Adrenal gland (tissue), 12 donors: ENCODE data around the gene TEF. TPM values are rescaled to one million over a fixed set of nuclear protein-coding genes. Genes with fewer than 3 reads are reported as not detected.
"Not testable (repeated sequence)": the region's sequence is repeated elsewhere in the genome, so short reads cannot be mapped to it uniquely, and the experiment has no call there.

ENCODE experiments used
- DNase-seq, 7 donors: peaks; one replicate each; pipeline ENCODE4 v3.0.0-alpha.2; 2019 to 2020
- H3K27ac ChIP-seq, 5 donors: fragments of 200-600 bp; sonication (generic) in 4 of 5; 1 replicate in 3 of 5; 2 replicates in 2 of 5; pipeline versions ENCODE4 v1.5.1 to v1.8.0; 2016 to 2020; ENCODE audit warnings: mild to moderate bottlenecking in 1 of 5
- H3K27me3 ChIP-seq: fragments of 200-600 bp; 2 replicates; pipeline ENCODE4 v1.8.0; 2021
- H3K36me3 ChIP-seq, 2 donors: fragments of 200-600 bp; replicated peaks in 1 of 2; 1 replicate in 1 of 2; 2 replicates in 1 of 2; pipeline versions ENCODE4 v1.5.1 to v1.8.0; 2018 to 2022
- H3K4me1 ChIP-seq, 2 donors: fragments of 200-600 bp; replicated peaks in 1 of 2; 1 replicate in 1 of 2; 2 replicates in 1 of 2; pipeline versions ENCODE4 v1.5.1 to v1.8.0; 2018 to 2021
- H3K4me3 ChIP-seq, 4 donors: fragments of 200-600 bp; sonication (generic) in 3 of 4; one replicate each; pipeline ENCODE4 v1.5.1; 2016 to 2018
- H3K9me3 ChIP-seq, 3 donors: fragments of 200-600 bp; sonication (generic) in 1 of 3; replicated peaks in 1 of 3; 1 replicate in 2 of 3; 2 replicates in 1 of 3; pipeline versions ENCODE4 v1.5.1 to v1.8.0; 2016 to 2021
- CTCF ChIP-seq, 6 experiments: fragments of 450-650 bp in 4 of 6; fragments of 200-600 bp in 2 of 6; sonication (generic) in 1 of 6; IDR thresholded peaks; 1 replicate in 5 of 6; 2 replicates in 1 of 6; pipeline versions ENCODE4 v1.5.1 to v1.8.0; 2016 to 2021; ENCODE audit warnings: antibody characterized with exemption in 6 of 6, mild to moderate bottlenecking in 2 of 6, moderate library complexity in 1 of 6
- POLR2A ChIP-seq, 2 donors: fragments of 450-650 bp; IDR thresholded peaks; one replicate each; pipeline ENCODE4 v1.6.1; 2017; ENCODE audit warnings: antibody characterized with exemption in 2 of 2, mild to moderate bottlenecking in 2 of 2, moderate library complexity in 1 of 2
- WGBS, 4 donors: extraction: QIAGEN DNeasy Blood & Tissue Kit in 2 of 4; methylation state at CpG; one replicate each; pipeline versions ENCODE4 v1.1.5 to v1.1.7; 2013 to 2017; 5-methylcytosine and 5-hydroxymethylcytosine counted together
- intact Hi-C, 2 donors: fragments of 100-400 bp; cut with DNase I; formaldehyde crosslinking; loops; one replicate each; pipeline versions ENCODE4 v1.14.1 to v1.15.0; 2022 to 2023
- polyA plus RNA-seq, 3 donors: library from polyadenylated mRNA; stranded (reverse); fragments of 200-250 nt in 2 of 3; fragments of 350-450 nt in 1 of 3; fragmentation: Illumina TruSeq in 1 of 3; extraction: RNeasy Lipid Tissue Mini Kit (QIAGEN cat#74804) in 1 of 3; gene quantifications; one replicate each; pipeline ENCODE4 v1.2.3, GENCODE V29; 2013 to 2014
- total RNA-seq, 9 donors: library from RNA; depleted of rRNA in 4 of 9; stranded (reverse); fragments of >200 nt in 4 of 9; fragments of 120-200 nt in 1 of 9; fragmentation: NEBNext Ultra II Directional in 1 of 9; extraction: Animal tissue kit (Norgen Biotek cat#: 25700) in 1 of 9; gene quantifications; one replicate each; pipeline versions ENCODE4 v1.1.0 to v1.2.4, GENCODE V29; 2013 to 2023
- donor health status: healthy with polysubstance abuse.
- donor health status: Bipolar disorder and iron deficiency.
- donor health status: DM: yes; HTN: yes; CAD: no.
- donor health status: DM: no; HTN: no; CAD: no.
- donor health status: DM: no; HTN: no; CAD: no.
- donor health status: DM: yes; HTN: yes; CAD: no.

TEF gene
- total and polyA plus RNA-seq, 12 donors = 7.2 to 33.9 (median 20.3) TPM

GRCh38 chr22:41429951-41430332 is 48.2 kb downstream of the TEF start:
- no peak for DNase-seq
- H3K4me3 ChIP-seq = no peak overlapping the region
- peaks cover 0 to 21% of the 10 kb centered on the region in 2 donors for H3K36me3 ChIP-seq
- peaks cover 0 to 3% of the 10 kb centered on the region in 2 donors for H3K4me1 ChIP-seq
- H3K27me3 ChIP-seq = no peaks in the 10 kb centered on the region
- TF ChIP-seq POLR2A (IDR thresholded peaks at IDR 0.05) = no peak
- TF ChIP-seq CTCF (IDR thresholded peaks at IDR 0.05) = no peak
- no peak overlapping the region for H3K27ac ChIP-seq
- WGBS, 4 donors = 93 to 100% (median 96%) methylated on average over 8 of the region's 8 CpGs
- no peaks in the 10 kb centered on the region for H3K9me3 ChIP-seq
- intact Hi-C loops = no loop called here

DNA sequence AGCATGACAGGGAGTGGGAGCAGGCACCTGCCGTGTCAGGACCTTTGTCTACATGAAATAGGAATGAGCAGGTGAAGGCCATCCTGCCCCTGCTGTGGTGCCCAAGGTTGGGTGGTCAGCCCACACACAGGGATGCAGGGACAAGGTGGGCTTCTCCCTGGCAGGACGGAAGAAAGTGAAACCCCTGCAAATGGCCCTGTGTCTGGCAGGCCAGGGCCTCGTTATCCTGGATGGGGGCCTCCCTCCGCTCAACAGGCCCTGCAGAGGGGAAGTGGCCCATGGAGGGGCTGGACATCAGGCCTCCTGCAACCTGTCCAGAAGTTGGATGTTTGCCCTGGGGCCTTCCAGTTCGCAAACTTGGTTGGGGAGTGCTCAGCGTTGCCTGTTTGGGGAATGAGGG is 49.9 kb downstream of the TEF start:
- no peak overlapping the region for H3K27ac ChIP-seq

DNA sequence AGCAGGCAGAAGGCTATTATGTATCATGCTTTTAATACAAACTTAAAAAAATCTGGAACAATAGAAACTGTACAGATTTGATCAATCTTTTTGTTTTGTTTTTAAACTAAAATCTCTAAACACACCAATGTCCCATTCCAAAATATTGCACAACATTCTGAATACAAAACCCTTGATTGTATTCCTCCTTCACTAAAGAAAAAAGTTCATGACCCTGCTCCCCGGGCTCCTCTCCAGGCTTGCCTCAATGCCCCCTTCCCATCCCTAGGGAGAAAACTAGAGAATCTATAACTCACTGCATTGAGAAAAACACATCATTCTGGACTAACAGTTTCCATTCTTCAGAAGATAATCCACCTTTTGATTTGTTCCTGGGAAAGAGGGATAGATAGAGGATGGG is 51.7 kb downstream of the TEF start:
- Histone ChIP-seq H3K4me1 (peaks cover 0 to 30% of the 10 kb centered on the region in 2 donors), H3K27ac (peak overlapping the region in 1 of 5 donors; percentile 29), H3K36me3 (peaks cover 0 to 47% of the 10 kb centered on the region in 2 donors)
- WGBS, 4 donors = 39 to 78% (median 69%) methylated on average over 1 of the region's 1 CpG
- DNase-seq, intact Hi-C loops, H3K4me3 ChIP-seq, H3K27me3 ChIP-seq, H3K9me3 ChIP-seq: not testable (repeated sequence)

More for the DNA sequence above, 49.9 kb downstream of the TEF start:
- Histone ChIP-seq H3K27me3 (no peaks in the 10 kb centered on the region), H3K4me3 (no peak overlapping the region), H3K36me3 (peaks cover 0 to 35% of the 10 kb centered on the region in 2 donors), H3K4me1 (peaks cover 0 to 18% of the 10 kb centered on the region in 2 donors), H3K9me3 (no peaks in the 10 kb centered on the region)
- intact Hi-C loops = no loop called here
- 81 to 86% (median 85%) methylated on average over 1 to 6 of the region's 6 CpGs for WGBS, 4 donors
- no peak for DNase-seq
- no peak for TF ChIP-seq CTCF (IDR thresholded peaks at IDR 0.05)
- no peak for TF ChIP-seq POLR2A (IDR thresholded peaks at IDR 0.05)

GRCh38 chr22:41434361-41435003 is 52.7 kb downstream of the TEF start:
- peaks cover 9 to 40% of the 10 kb centered on the region in 2 donors for H3K4me1 ChIP-seq
- peaks cover 0 to 47% of the 10 kb centered on the region in 2 donors for H3K36me3 ChIP-seq
- intact Hi-C loops = not testable (repeated sequence)

DNA sequence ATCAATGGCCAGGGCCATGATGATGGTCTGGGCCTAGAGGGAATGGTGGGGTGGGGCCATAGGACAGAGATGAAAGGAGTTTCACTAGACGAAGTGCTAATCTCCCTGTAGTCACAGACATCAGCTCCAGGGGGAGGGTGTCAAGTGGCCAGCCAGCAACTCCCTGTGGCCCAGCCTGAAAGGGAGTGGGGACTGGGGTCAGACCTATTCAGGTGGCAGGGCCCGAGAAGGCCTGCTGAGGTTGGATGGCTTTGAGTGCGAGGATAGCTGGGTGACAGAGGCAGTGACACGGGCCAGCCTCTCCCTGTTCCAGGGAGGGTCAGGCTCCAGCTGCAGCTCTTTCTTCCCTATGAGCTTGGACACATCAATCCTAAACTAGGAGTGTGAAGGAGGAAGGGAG is 53.8 kb downstream of the TEF start:
- 49 to 68% (median 62%) methylated on average over 3 to 4 of the region's 4 CpGs for WGBS, 4 donors
- Histone ChIP-seq H3K4me1 (peaks cover 11 to 49% of the 10 kb centered on the region in 2 donors), H3K27ac (peak overlapping the region in 3 of 5 donors; percentile 2 to 45 (median 11)), H3K9me3 (no peaks in the 10 kb centered on the region), H3K4me3 (no peak overlapping the region), H3K27me3 (no peaks in the 10 kb centered on the region), H3K36me3 (peaks cover 0 to 49% of the 10 kb centered on the region in 2 donors)
- DNase-seq = no peak
- TF ChIP-seq POLR2A (IDR thresholded peaks at IDR 0.05) (no peak), CTCF (IDR thresholded peaks at IDR 0.05) (no peak)
- intact Hi-C loops = no loop called here

More at GRCh38 chr22:41434361-41435003, 52.7 kb downstream of the TEF start:
- 63 to 73% (median 70%) methylated on average over 1 to 5 of the region's 5 CpGs for WGBS, 4 donors
- H3K9me3 ChIP-seq, H3K4me3 ChIP-seq, DNase-seq, H3K27me3 ChIP-seq: not testable (repeated sequence)
- peak overlapping the region in 2 of 5 donors; percentile 11 to 45 for H3K27ac ChIP-seq
